ENCODE data around the gene TDO2. TPM values are rescaled to one million over a fixed set of nuclear protein-coding genes. Genes with fewer than 3 reads are reported as not detected.

Gene TDO2
- total RNA-seq, 2 donors from 2014 or later, result not detected

DNA sequence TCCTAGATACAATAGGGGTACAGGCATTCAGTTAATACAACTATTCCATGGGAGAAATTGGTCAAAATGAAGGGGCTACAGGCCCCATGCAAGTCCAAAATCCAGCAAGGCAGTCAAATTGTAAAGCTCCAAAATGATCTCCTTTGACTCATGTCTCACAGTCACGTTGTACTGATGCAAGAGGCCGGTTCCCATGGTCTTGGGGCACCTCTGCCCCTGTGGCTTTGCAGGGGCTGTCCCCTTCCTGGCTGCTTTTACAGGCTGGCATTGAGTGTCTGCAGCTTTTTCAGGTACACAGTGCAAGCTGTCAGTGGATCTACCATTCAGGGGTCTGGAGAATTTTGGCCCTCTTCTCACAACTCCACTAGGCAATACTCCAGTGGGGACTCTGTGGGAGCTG is 24.9 kb upstream of the TDO2 start:
- no peak overlapping the region for H3K27ac ChIP-seq (ENCODE audit: low read depth, low read length)
- H3K27me3 Mint-ChIP-seq (ENCODE audit: insufficient read depth), result no peaks in the 10 kb centered on the region
- 41 to 50% methylated on average over 2 of the region's 2 CpGs for WGBS, 2 experiments (ENCODE audit: insufficient coverage in 1 of 2, insufficient read length in 1 of 2)
- H3K36me3 Mint-ChIP-seq (ENCODE audit: low read depth), result no peaks in the 10 kb centered on the region
- H3K27ac Mint-ChIP-seq, result no peak overlapping the region
- no peaks in the 10 kb centered on the region for H3K4me1 Mint-ChIP-seq
- no peak for DNase-seq
- H3K4me3 Mint-ChIP-seq, result no peak overlapping the region
- peaks cover 19% of the 10 kb centered on the region for H3K9me3 ChIP-seq (ENCODE audit: control insufficient read depth, low read length)
- no peaks in the 10 kb centered on the region for H3K36me3 ChIP-seq (ENCODE audit: control insufficient read depth, insufficient read depth, low read length)
- peaks cover 26% of the 10 kb centered on the region for H3K9me3 Mint-ChIP-seq
- TF ChIP-seq, protein P1, sequence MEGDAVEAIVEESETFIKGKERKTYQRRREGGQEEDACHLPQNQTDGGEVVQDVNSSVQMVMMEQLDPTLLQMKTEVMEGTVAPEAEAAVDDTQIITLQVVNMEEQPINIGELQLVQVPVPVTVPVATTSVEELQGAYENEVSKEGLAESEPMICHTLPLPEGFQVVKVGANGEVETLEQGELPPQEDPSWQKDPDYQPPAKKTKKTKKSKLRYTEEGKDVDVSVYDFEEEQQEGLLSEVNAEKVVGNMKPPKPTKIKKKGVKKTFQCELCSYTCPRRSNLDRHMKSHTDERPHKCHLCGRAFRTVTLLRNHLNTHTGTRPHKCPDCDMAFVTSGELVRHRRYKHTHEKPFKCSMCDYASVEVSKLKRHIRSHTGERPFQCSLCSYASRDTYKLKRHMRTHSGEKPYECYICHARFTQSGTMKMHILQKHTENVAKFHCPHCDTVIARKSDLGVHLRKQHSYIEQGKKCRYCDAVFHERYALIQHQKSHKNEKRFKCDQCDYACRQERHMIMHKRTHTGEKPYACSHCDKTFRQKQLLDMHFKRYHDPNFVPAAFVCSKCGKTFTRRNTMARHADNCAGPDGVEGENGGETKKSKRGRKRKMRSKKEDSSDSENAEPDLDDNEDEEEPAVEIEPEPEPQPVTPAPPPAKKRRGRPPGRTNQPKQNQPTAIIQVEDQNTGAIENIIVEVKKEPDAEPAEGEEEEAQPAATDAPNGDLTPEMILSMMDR (conservative IDR thresholded peaks at IDR 0.05), result no peak
- no peaks in the 10 kb centered on the region for H3K4me1 ChIP-seq (ENCODE audit: control insufficient read depth, insufficient read depth, low read length)
- no peak overlapping the region for H3K4me3 ChIP-seq (ENCODE audit: low read length)
- no peaks in the 10 kb centered on the region for H3K27me3 ChIP-seq (ENCODE audit: control insufficient read depth, insufficient read depth, low read length, poor library complexity, severe bottlenecking)
- no peak overlapping the region for H3K9ac ChIP-seq (ENCODE audit: extremely low read depth, low read length, poor library complexity, severe bottlenecking)

DNA sequence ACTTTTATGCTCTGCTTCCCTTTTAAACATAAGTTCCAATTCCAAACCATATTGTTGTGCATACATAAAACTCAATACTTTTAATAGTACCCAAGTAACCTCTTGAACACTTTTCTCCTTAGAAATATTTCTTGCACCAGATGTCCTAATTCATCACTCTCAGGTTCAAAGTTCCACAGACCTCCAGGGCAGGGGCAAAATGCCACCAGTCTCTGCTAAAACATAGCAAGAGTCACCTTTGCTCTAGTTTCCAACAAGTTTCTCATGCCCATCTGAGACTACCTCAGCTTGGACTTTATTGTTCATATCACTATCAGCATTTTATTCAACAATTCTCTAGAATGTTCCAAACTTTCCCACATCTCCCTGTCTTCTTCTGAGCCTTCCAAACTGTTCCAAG is 23.7 kb upstream of the TDO2 start:
- Histone ChIP-seq H3K36me3 (ENCODE audit: control insufficient read depth, insufficient read depth, low read length) (no peaks in the 10 kb centered on the region), H3K27ac (ENCODE audit: low read depth, low read length) (no peak overlapping the region), H3K9ac (ENCODE audit: extremely low read depth, low read length, poor library complexity, severe bottlenecking) (no peak overlapping the region), H3K4me1 (ENCODE audit: control insufficient read depth, insufficient read depth, low read length) (no peaks in the 10 kb centered on the region), H3K27me3 (ENCODE audit: control insufficient read depth, insufficient read depth, low read length, poor library complexity, severe bottlenecking) (no peaks in the 10 kb centered on the region), H3K9me3 (ENCODE audit: control insufficient read depth, low read length) (peaks cover 11% of the 10 kb centered on the region), H3K4me3 (ENCODE audit: low read length) (no peak overlapping the region)
- Mint-ChIP-seq H3K9me3 (peaks cover 32% of the 10 kb centered on the region), H3K4me3 (no peak overlapping the region), H3K4me1 (no peaks in the 10 kb centered on the region), H3K27ac (no peak overlapping the region), H3K27me3 (ENCODE audit: insufficient read depth) (no peaks in the 10 kb centered on the region), H3K36me3 (ENCODE audit: low read depth) (no peaks in the 10 kb centered on the region)
- no peak for DNase-seq
- TF ChIP-seq, protein P1 (conservative IDR thresholded peaks at IDR 0.05), result no peak

DNA sequence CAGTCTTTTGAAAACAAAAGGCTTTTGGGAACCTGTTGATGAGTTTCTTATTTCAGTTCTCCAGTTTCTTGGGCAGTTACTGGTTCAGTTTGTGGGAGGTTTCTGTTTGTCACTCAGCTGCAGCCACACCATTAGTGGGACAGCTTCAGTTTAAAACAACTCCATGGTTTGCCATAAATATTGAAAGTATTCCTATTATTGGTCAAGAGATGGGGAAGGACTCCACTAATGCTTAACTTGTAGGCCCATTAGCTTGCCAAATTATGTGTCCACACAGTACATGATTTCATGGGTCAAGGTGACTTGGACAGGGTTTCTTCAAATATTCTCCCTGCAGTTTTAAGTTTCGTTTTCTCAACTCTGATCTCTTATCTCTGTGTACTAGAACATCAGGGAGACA is 21.9 kb upstream of the TDO2 start:
- no peak overlapping the region for H3K27ac ChIP-seq (ENCODE audit: low read depth, low read length)
- no peak for DNase-seq
- Mint-ChIP-seq H3K27me3 (ENCODE audit: insufficient read depth) (no peaks in the 10 kb centered on the region), H3K4me3 (no peak overlapping the region), H3K36me3 (ENCODE audit: low read depth) (no peaks in the 10 kb centered on the region), H3K27ac (no peak overlapping the region), H3K9me3 (peaks cover 27% of the 10 kb centered on the region), H3K4me1 (peaks cover 1% of the 10 kb centered on the region)
- no peaks in the 10 kb centered on the region for H3K9me3 ChIP-seq (ENCODE audit: control insufficient read depth, low read length)
- no peaks in the 10 kb centered on the region for H3K36me3 ChIP-seq (ENCODE audit: control insufficient read depth, insufficient read depth, low read length)
- H3K4me1 ChIP-seq (ENCODE audit: control insufficient read depth, insufficient read depth, low read length), result no peaks in the 10 kb centered on the region
- TF ChIP-seq, protein P1 (conservative IDR thresholded peaks at IDR 0.05), result no peak
- no peak overlapping the region for H3K9ac ChIP-seq (ENCODE audit: extremely low read depth, low read length, poor library complexity, severe bottlenecking)
- H3K27me3 ChIP-seq (ENCODE audit: control insufficient read depth, insufficient read depth, low read length, poor library complexity, severe bottlenecking), result no peaks in the 10 kb centered on the region
- no peak overlapping the region for H3K4me3 ChIP-seq (ENCODE audit: low read length)
- WGBS, 2 experiments (ENCODE audit: insufficient coverage in 1 of 2, insufficient read length in 1 of 2), result 86 to 100% methylated on average over 1 of the region's 1 CpG
